Trophoblast cell (in vitro differentiated cells and primary cell): ENCODE results near the gene MRPL46.
"Not testable (repeated sequence)": the region's sequence is repeated elsewhere in the genome, so short reads cannot be mapped to it uniquely, and the experiment has no call there.

Source experiments
- DNase-seq, 2 donors: peaks; one replicate each; pipeline ENCODE4 v3.0.0-alpha.2; 2016
- H2AFZ ChIP-seq: 2 replicates; pipeline ENCODE4 v1.6.1; 2013; ENCODE audit warnings: low read length, moderate library complexity, mild to moderate bottlenecking; ENCODE audit not compliant: insufficient read depth, poor library complexity
- H2AK5ac ChIP-seq: 2 replicates; pipeline ENCODE4 v1.6.1; 2013; ENCODE audit warnings: mild to moderate bottlenecking, low read length
- H2BK120ac ChIP-seq: 2 replicates; pipeline ENCODE4 v1.6.1; 2013; ENCODE audit warnings: low read length, mild to moderate bottlenecking, moderate library complexity; ENCODE audit not compliant: insufficient read depth, poor library complexity
- H2BK12ac ChIP-seq: 2 replicates; pipeline ENCODE4 v1.6.1; 2013; ENCODE audit warnings: mild to moderate bottlenecking, low read length, moderate library complexity
- H2BK5ac ChIP-seq: 2 replicates; pipeline ENCODE4 v1.6.1; 2013; ENCODE audit warnings: low read length, low read depth, moderate library complexity, mild to moderate bottlenecking; ENCODE audit not compliant: poor library complexity
- H3K14ac ChIP-seq: 2 replicates; pipeline ENCODE4 v1.6.1; 2013; ENCODE audit warnings: mild to moderate bottlenecking, low read length
- H3K18ac ChIP-seq: 2 replicates; pipeline ENCODE4 v1.6.1; 2013; ENCODE audit warnings: mild to moderate bottlenecking, low read length
- H3K23ac ChIP-seq: 2 replicates; pipeline ENCODE4 v1.6.1; 2013; ENCODE audit warnings: low read length
- H3K27ac ChIP-seq: 2 replicates; pipeline ENCODE4 v1.5.1; 2013; ENCODE audit warnings: low read depth, mild to moderate bottlenecking, inconsistent platforms, low read length, moderate library complexity
- H3K27me3 ChIP-seq: 2 replicates; pipeline ENCODE4 v1.6.1; 2013; ENCODE audit warnings: inconsistent platforms, mild to moderate bottlenecking, low read length, moderate library complexity; ENCODE audit not compliant: insufficient read depth
- H3K36me3 ChIP-seq, 2 experiments: 1 replicate in 1 of 2; 2 replicates in 1 of 2; pipeline ENCODE4 v1.6.1; 2013; ENCODE audit warnings: low read length in 2 of 2, mild to moderate bottlenecking in 2 of 2, moderate library complexity in 1 of 2; ENCODE audit not compliant: insufficient read depth in 2 of 2, control insufficient read depth in 1 of 2
- H3K4ac ChIP-seq: 2 replicates; pipeline ENCODE4 v1.6.1; 2013; ENCODE audit warnings: low read depth, mild to moderate bottlenecking, low read length, moderate library complexity
- H3K4me1 ChIP-seq, 2 experiments: 1 replicate in 1 of 2; 2 replicates in 1 of 2; pipeline ENCODE4 v1.6.1; 2013; ENCODE audit warnings: low read length in 2 of 2, mild to moderate bottlenecking in 2 of 2, moderate library complexity in 1 of 2; ENCODE audit not compliant: insufficient read depth in 2 of 2, control insufficient read depth in 1 of 2
- H3K4me2 ChIP-seq: 2 replicates; pipeline ENCODE4 v1.6.1; 2013; ENCODE audit warnings: inconsistent platforms, mild to moderate bottlenecking, low read length, moderate library complexity
- H3K4me3 ChIP-seq: 2 replicates; pipeline ENCODE4 v1.5.1; 2013; ENCODE audit warnings: mild to moderate bottlenecking, low read depth, low read length, inconsistent platforms
- H3K79me1 ChIP-seq: one replicate; pipeline ENCODE4 v1.6.1; 2013; ENCODE audit warnings: low read length
- H3K79me2 ChIP-seq: 2 replicates; pipeline ENCODE4 v1.6.1; 2013; ENCODE audit warnings: low read length, mild to moderate bottlenecking; ENCODE audit not compliant: control insufficient read depth, insufficient read depth, poor library complexity
- H3K9ac ChIP-seq: 2 replicates; pipeline ENCODE4 v1.6.1; 2013; ENCODE audit warnings: mild to moderate bottlenecking, low read length
- H3K9me3 ChIP-seq: 2 replicates; pipeline ENCODE4 v1.6.1; 2013; ENCODE audit warnings: low read depth, mild to moderate bottlenecking, control low read depth, inconsistent platforms, low read length; ENCODE audit not compliant: insufficient read depth
- H4K12ac ChIP-seq: 2 replicates; pipeline ENCODE4 v1.6.1; 2013; ENCODE audit warnings: low read depth, mild to moderate bottlenecking, low read length, moderate library complexity
- H4K8ac ChIP-seq: 2 replicates; pipeline ENCODE4 v1.6.1; 2013; ENCODE audit warnings: low read depth, mild to moderate bottlenecking, low read length, moderate library complexity
- H4K91ac ChIP-seq: one replicate; pipeline ENCODE4 v1.6.1; 2013; ENCODE audit warnings: low read depth, mild to moderate bottlenecking, low read length, moderate library complexity
- WGBS: extraction: QIAGEN DNeasy Blood & Tissue Kit; methylation state at CpG from one replicate; pipeline ENCODE4 v1.1.7; 2013; ENCODE audit warnings: missing lambda C conversion rate; ENCODE audit not compliant: insufficient read length, insufficient coverage; ENCODE audit errors: extremely low coverage; 5-methylcytosine and 5-hydroxymethylcytosine counted together

The MRPL46 gene

GRCh38 chr15:88438181-88438580 lies 29.0 kb downstream of the MRPL46 start:
- no peak overlapping the region for H3K27ac ChIP-seq
- no peak overlapping the region for H2BK5ac ChIP-seq
- no peaks in the 10 kb centered on the region for H3K36me3 ChIP-seq
- H3K79me2 ChIP-seq: no peaks in the 10 kb centered on the region
- no peak overlapping the region for H3K18ac ChIP-seq
- H2AK5ac ChIP-seq: no peak overlapping the region
- peaks cover 2% of the 10 kb centered on the region for H3K79me1 ChIP-seq
- DNase-seq: no peak
- H3K4ac ChIP-seq: no peak overlapping the region
- no peak overlapping the region for H3K14ac ChIP-seq
- H3K4me2 ChIP-seq: no peak overlapping the region
- no peak overlapping the region for H4K91ac ChIP-seq
- no peak overlapping the region for H3K23ac ChIP-seq
- no peak overlapping the region for H3K9ac ChIP-seq
- no peak overlapping the region for H3K4me3 ChIP-seq
- peaks cover 1% of the 10 kb centered on the region for H3K9me3 ChIP-seq
- no peak overlapping the region for H2AFZ ChIP-seq
- H2BK120ac ChIP-seq: no peak overlapping the region
- no peak overlapping the region for H2BK12ac ChIP-seq
- WGBS: no CpG with 5 or more reads among the region's 5 CpGs
- no peaks in the 10 kb centered on the region for H3K27me3 ChIP-seq
- peaks cover 4 to 7% of the 10 kb centered on the region in 2 experiments for H3K4me1 ChIP-seq
- H4K8ac ChIP-seq: no peak overlapping the region
- no peak overlapping the region for H4K12ac ChIP-seq

DNA sequence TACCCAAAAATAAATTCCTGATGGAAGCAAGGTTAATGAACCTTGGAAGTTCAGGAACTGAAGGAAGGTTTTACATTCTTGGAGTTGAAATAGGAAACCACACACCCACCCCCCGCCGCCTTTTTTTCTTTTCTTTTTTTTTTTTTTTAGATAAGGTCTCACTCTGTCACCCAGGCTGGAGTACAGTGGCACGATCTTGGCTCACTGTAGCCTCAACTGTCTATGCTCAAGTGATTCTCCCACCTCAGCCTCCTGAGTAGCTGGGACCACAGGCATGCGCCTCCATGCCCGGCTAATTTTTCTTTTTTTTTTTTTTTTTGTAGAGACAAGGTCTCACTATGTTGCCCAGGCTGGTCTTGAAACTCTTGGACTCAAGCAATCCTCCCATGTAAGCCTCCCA lies 33.1 kb downstream of the MRPL46 start:
- H4K8ac ChIP-seq, H3K18ac ChIP-seq, H2BK5ac ChIP-seq, DNase-seq, H3K9ac ChIP-seq, H3K79me1 ChIP-seq, H2AFZ ChIP-seq, H3K36me3 ChIP-seq, H3K4me3 ChIP-seq, H3K79me2 ChIP-seq, H2BK120ac ChIP-seq, H3K4me2 ChIP-seq, H3K4me1 ChIP-seq, H4K91ac ChIP-seq, H4K12ac ChIP-seq, H2AK5ac ChIP-seq, H3K14ac ChIP-seq, H3K27me3 ChIP-seq, H2BK12ac ChIP-seq, H3K4ac ChIP-seq, H3K27ac ChIP-seq, H3K9me3 ChIP-seq, H3K23ac ChIP-seq: not testable (repeated sequence)
- WGBS: no CpG with 5 or more reads among the region's 5 CpGs

GRCh38 chr15:88433046-88433685 lies 34.0 kb downstream of the MRPL46 start:
- no peak overlapping the region for H2BK120ac ChIP-seq
- H3K4me1 ChIP-seq: no peaks in the 10 kb centered on the region
- DNase-seq: no peak
- no peak overlapping the region for H3K9ac ChIP-seq
- H3K23ac ChIP-seq: no peak overlapping the region
- no peak overlapping the region for H2BK5ac ChIP-seq
- no peaks in the 10 kb centered on the region for H3K36me3 ChIP-seq
- no peaks in the 10 kb centered on the region for H3K27me3 ChIP-seq
- no peak overlapping the region for H2BK12ac ChIP-seq
- H3K18ac ChIP-seq: no peak overlapping the region
- no peak overlapping the region for H3K4me3 ChIP-seq
- H3K79me1 ChIP-seq: no peaks in the 10 kb centered on the region
- no CpG with 5 or more reads among the region's 7 CpGs for WGBS
- no peak overlapping the region for H4K8ac ChIP-seq
- H2AK5ac ChIP-seq: no peak overlapping the region
- no peak overlapping the region for H4K12ac ChIP-seq
- H3K27ac ChIP-seq: no peak overlapping the region
- H3K14ac ChIP-seq: no peak overlapping the region
- H2AFZ ChIP-seq: no peak overlapping the region
- peaks cover 1% of the 10 kb centered on the region for H3K9me3 ChIP-seq
- no peaks in the 10 kb centered on the region for H3K79me2 ChIP-seq
- H3K4me2 ChIP-seq: no peak overlapping the region
- no peak overlapping the region for H4K91ac ChIP-seq
- H3K4ac ChIP-seq: no peak overlapping the region

DNA sequence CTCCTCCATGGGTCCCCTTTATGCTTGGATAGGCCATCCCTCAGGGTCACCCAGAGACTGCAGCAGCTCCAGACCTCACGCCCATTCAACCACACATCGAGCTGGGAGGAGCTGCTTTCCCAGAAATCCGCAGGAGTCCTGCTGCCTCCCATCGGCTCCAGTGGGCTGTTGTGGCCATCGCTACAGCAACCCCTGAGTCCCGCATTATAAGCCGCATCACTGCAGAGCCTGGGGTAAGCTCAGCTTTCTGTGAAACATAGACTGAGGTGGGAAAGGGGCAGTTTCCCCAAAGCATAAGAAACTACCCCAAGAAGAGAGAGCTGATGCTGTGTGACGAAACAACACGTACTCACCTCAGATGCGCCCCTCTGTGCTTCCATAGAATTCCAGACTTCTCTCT lies 35.7 kb downstream of the MRPL46 start:
- Histone ChIP-seq H3K18ac (no peak overlapping the region), H3K79me2 (no peaks in the 10 kb centered on the region), H2BK5ac (no peak overlapping the region), H2BK12ac (no peak overlapping the region), H2BK120ac (no peak overlapping the region), H2AFZ (no peak overlapping the region), H3K27me3 (no peaks in the 10 kb centered on the region), H3K4me3 (no peak overlapping the region), H4K8ac (no peak overlapping the region), H4K91ac (no peak overlapping the region), H2AK5ac (no peak overlapping the region), H3K23ac (no peak overlapping the region), H3K14ac (no peak overlapping the region), H3K79me1 (no peaks in the 10 kb centered on the region), H3K4me2 (no peak overlapping the region), H4K12ac (no peak overlapping the region), H3K27ac (no peak overlapping the region), H3K4me1 (no peaks in the 10 kb centered on the region), H3K9ac (no peak overlapping the region), H3K9me3 (no peaks in the 10 kb centered on the region), H3K4ac (no peak overlapping the region), H3K36me3 (no peaks in the 10 kb centered on the region)
- DNase-seq: no peak
- no CpG with 5 or more reads among the region's 10 CpGs for WGBS
